ENCODE data around the gene CCDC3. TPM values are rescaled to one million over a fixed set of nuclear protein-coding genes. Genes with fewer than 3 reads are reported as not detected.

Gene CCDC3
- total and polyA plus RNA-seq, 4 donors: 2.2 to 12.3 (median 6.6) TPM

DNA sequence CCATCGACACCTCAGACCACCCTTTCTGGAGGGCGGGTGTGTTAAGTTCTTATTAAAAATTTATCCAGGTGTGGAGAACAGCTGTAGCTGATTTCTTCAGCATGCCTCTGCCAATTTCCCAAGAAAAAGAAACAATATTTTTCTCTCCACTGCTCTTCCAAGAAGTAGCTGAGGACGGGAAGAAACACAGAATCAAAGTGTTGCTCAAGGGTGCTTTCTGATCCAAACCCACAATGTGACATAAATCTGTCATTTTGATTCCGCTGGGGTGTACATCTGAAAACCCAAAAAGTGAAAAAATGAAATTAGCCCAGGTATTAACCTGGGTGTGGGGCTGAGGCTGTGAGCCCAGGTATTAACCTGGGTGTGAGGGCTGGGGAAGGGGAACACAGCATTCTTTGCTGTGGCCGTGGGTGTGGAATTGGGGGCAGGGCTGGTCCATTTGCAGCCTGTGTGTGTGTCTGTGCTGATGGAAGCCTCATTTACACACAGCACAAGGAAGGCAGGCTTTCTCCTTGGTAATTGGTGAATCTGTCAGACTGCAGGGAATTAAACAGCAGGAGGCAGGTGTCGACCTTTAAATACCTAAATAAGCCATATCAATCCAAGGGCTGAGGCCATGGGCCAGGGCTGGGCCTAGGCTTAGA lies 48.4 kb upstream of the CCDC3 start:
- no peak for TF ChIP-seq EGR1 (IDR thresholded peaks at IDR 0.05; ENCODE audit: low read depth in 2 of 2)
- TF ChIP-seq, protein P1, sequence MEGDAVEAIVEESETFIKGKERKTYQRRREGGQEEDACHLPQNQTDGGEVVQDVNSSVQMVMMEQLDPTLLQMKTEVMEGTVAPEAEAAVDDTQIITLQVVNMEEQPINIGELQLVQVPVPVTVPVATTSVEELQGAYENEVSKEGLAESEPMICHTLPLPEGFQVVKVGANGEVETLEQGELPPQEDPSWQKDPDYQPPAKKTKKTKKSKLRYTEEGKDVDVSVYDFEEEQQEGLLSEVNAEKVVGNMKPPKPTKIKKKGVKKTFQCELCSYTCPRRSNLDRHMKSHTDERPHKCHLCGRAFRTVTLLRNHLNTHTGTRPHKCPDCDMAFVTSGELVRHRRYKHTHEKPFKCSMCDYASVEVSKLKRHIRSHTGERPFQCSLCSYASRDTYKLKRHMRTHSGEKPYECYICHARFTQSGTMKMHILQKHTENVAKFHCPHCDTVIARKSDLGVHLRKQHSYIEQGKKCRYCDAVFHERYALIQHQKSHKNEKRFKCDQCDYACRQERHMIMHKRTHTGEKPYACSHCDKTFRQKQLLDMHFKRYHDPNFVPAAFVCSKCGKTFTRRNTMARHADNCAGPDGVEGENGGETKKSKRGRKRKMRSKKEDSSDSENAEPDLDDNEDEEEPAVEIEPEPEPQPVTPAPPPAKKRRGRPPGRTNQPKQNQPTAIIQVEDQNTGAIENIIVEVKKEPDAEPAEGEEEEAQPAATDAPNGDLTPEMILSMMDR (IDR thresholded peaks at IDR 0.05; ENCODE audit: low read depth, low read length, missing input control): no peak
- no peak for TF ChIP-seq FOXA1 (IDR thresholded peaks at IDR 0.05)
- no peak for TF ChIP-seq HNF4A (conservative IDR thresholded peaks at IDR 0.05)
- no peak for TF ChIP-seq RXRA (IDR thresholded peaks at IDR 0.05)
- Histone ChIP-seq H3K4me1 (ENCODE audit: control insufficient read depth in 4 of 4, insufficient read depth in 4 of 4, low read length in 3 of 4) (no peaks in the 10 kb centered on the region), H3K27ac (ENCODE audit: low read depth in 1 of 2, low read length in 2 of 2) (no peak overlapping the region), H3K36me3 (ENCODE audit: control insufficient read depth in 4 of 4, insufficient read depth in 3 of 4, low read depth in 1 of 4, low read length in 3 of 4) (no peaks in the 10 kb centered on the region), H3K27me3 (ENCODE audit: control insufficient read depth in 4 of 4, insufficient read depth in 4 of 4, low read length in 3 of 4) (no peaks in the 10 kb centered on the region), H3K9ac (ENCODE audit: low read depth in 1 of 2, low read length in 2 of 2) (no peak overlapping the region), H3K9me3 (ENCODE audit: control insufficient read depth in 4 of 4, low read length in 3 of 4) (no peaks in the 10 kb centered on the region), H3K4me3 (ENCODE audit: low read depth in 1 of 3, low read length in 3 of 3) (no peak overlapping the region)
- 64% methylated on average over 6 of the region's 6 CpGs for WGBS
- DNase-seq (ENCODE audit: low spot score): no peak

DNA sequence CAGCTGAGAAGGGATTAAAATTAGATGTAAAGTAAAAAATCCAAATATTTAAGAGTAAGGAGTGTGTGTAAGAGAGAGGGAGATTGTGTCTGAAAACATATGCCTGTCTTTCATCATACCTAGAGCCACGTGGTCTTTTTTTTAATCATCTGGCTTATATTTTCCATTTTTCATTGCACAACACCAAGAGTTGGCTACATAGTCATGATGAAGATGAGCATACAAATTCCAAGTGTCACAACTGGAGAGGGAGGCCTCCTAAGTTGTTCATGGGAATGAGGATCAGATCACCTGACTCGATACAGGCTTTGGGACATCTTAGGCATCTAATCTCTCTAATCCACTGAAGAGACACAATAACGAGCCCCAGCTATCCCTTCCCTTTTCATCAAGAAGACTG lies 47.2 kb upstream of the CCDC3 start:
- Histone ChIP-seq H3K9ac (ENCODE audit: low read depth in 1 of 2, low read length in 2 of 2) (no peak overlapping the region), H3K36me3 (ENCODE audit: control insufficient read depth in 4 of 4, insufficient read depth in 3 of 4, low read depth in 1 of 4, low read length in 3 of 4) (no peaks in the 10 kb centered on the region), H3K4me1 (ENCODE audit: control insufficient read depth in 4 of 4, insufficient read depth in 4 of 4, low read length in 3 of 4) (no peaks in the 10 kb centered on the region), H3K9me3 (ENCODE audit: control insufficient read depth in 4 of 4, low read length in 3 of 4) (no peaks in the 10 kb centered on the region), H3K27me3 (ENCODE audit: control insufficient read depth in 4 of 4, insufficient read depth in 4 of 4, low read length in 3 of 4) (no peaks in the 10 kb centered on the region), H3K4me3 (ENCODE audit: low read depth in 1 of 3, low read length in 3 of 3) (no peak overlapping the region), H3K27ac (ENCODE audit: low read depth in 1 of 2, low read length in 2 of 2) (no peak overlapping the region)
- no peak for DNase-seq (ENCODE audit: low spot score)
- WGBS: 75% methylated on average over 3 of the region's 3 CpGs
- TF ChIP-seq FOXA2 (IDR thresholded peaks at IDR 0.05): no peak
- TF ChIP-seq RAD21 (IDR thresholded peaks at IDR 0.05): no peak
- no peak for TF ChIP-seq GABPA (IDR thresholded peaks at IDR 0.05 in 1 of 2, conservative IDR thresholded peaks at IDR 0.05 in 1 of 2)
- TF ChIP-seq FOXA1 (IDR thresholded peaks at IDR 0.05): no peak
- TF ChIP-seq, protein P2, sequence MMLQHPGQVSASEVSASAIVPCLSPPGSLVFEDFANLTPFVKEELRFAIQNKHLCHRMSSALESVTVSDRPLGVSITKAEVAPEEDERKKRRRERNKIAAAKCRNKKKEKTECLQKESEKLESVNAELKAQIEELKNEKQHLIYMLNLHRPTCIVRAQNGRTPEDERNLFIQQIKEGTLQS (IDR thresholded peaks at IDR 0.05): no peak
- TF ChIP-seq, protein P3, sequence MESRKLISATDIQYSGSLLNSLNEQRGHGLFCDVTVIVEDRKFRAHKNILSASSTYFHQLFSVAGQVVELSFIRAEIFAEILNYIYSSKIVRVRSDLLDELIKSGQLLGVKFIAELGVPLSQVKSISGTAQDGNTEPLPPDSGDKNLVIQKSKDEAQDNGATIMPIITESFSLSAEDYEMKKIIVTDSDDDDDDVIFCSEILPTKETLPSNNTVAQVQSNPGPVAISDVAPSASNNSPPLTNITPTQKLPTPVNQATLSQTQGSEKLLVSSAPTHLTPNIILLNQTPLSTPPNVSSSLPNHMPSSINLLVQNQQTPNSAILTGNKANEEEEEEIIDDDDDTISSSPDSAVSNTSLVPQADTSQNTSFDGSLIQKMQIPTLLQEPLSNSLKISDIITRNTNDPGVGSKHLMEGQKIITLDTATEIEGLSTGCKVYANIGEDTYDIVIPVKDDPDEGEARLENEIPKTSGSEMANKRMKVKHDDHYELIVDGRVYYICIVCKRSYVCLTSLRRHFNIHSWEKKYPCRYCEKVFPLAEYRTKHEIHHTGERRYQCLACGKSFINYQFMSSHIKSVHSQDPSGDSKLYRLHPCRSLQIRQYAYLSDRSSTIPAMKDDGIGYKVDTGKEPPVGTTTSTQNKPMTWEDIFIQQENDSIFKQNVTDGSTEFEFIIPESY (IDR thresholded peaks at IDR 0.05): no peak
- no peak for TF ChIP-seq RXRA (IDR thresholded peaks at IDR 0.05)
- no peak for TF ChIP-seq JUND (IDR thresholded peaks at IDR 0.05)
- TF ChIP-seq, protein P4, sequence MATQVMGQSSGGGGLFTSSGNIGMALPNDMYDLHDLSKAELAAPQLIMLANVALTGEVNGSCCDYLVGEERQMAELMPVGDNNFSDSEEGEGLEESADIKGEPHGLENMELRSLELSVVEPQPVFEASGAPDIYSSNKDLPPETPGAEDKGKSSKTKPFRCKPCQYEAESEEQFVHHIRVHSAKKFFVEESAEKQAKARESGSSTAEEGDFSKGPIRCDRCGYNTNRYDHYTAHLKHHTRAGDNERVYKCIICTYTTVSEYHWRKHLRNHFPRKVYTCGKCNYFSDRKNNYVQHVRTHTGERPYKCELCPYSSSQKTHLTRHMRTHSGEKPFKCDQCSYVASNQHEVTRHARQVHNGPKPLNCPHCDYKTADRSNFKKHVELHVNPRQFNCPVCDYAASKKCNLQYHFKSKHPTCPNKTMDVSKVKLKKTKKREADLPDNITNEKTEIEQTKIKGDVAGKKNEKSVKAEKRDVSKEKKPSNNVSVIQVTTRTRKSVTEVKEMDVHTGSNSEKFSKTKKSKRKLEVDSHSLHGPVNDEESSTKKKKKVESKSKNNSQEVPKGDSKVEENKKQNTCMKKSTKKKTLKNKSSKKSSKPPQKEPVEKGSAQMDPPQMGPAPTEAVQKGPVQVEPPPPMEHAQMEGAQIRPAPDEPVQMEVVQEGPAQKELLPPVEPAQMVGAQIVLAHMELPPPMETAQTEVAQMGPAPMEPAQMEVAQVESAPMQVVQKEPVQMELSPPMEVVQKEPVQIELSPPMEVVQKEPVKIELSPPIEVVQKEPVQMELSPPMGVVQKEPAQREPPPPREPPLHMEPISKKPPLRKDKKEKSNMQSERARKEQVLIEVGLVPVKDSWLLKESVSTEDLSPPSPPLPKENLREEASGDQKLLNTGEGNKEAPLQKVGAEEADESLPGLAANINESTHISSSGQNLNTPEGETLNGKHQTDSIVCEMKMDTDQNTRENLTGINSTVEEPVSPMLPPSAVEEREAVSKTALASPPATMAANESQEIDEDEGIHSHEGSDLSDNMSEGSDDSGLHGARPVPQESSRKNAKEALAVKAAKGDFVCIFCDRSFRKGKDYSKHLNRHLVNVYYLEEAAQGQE (IDR thresholded peaks at IDR 0.05): no peak
- TF ChIP-seq, protein P1 (IDR thresholded peaks at IDR 0.05; ENCODE audit: low read depth, low read length, missing input control): no peak
- no peak for TF ChIP-seq TAF1 (conservative IDR thresholded peaks at IDR 0.05)
- TF ChIP-seq HNF4A (conservative IDR thresholded peaks at IDR 0.05): no peak
- TF ChIP-seq SP1 (IDR thresholded peaks at IDR 0.05): no peak
- TF ChIP-seq, protein P5, sequence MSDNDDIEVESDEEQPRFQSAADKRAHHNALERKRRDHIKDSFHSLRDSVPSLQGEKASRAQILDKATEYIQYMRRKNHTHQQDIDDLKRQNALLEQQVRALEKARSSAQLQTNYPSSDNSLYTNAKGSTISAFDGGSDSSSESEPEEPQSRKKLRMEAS (IDR thresholded peaks at IDR 0.05): no peak
- TF ChIP-seq NR2F2 (IDR thresholded peaks at IDR 0.05): no peak
- no peak for TF ChIP-seq HNF4G (IDR thresholded peaks at IDR 0.05)
- no peak for TF ChIP-seq YY1 (IDR thresholded peaks at IDR 0.05)
- TF ChIP-seq EGR1 (IDR thresholded peaks at IDR 0.05; ENCODE audit: low read depth in 2 of 2): no peak

All from liver (tissue), 9 donors.